OCI-LY3 (cell line): Measurements from ENCODE around the gene SH3TC2.

ENCODE experiments used
- H2AFZ ChIP-seq: fragments of 200-600, 300-600 bp; shearing (Covaris generic); 2 replicates; pipeline ENCODE4 v1.6.0; 2014; ENCODE audit warnings: antibody characterized with exemption, low read depth, low read length
- H3K27ac ChIP-seq: fragments of 200-600, 300-600 bp; sonication (generic); 2 replicates; pipeline ENCODE4 v1.5.1; 2014; ENCODE audit warnings: mild to moderate bottlenecking, low read length, moderate library complexity, mixed read lengths
- H3K27me3 ChIP-seq: fragments of 200-600, 300-600 bp; sonication (generic); 2 replicates; pipeline ENCODE4 v1.6.1; 2014; ENCODE audit warnings: low read depth, low read length, mixed read lengths
- H3K36me3 ChIP-seq: fragments of 200-600, 300-600 bp; sonication (generic); replicated peaks from 2 replicates; pipeline ENCODE3; 2014; ENCODE audit warnings: low read depth, low read length, mixed read lengths
- H3K4me1 ChIP-seq: fragments of 300-600, 200-600 bp; sonication (generic); 2 replicates; pipeline ENCODE4 v1.6.1; 2014; ENCODE audit warnings: low read length, mixed read lengths
- H3K4me2 ChIP-seq: fragments of 200-600, 300-600 bp; sonication (generic); 2 replicates; pipeline ENCODE4 v1.6.1; 2014; ENCODE audit warnings: low read length, mixed read lengths
- H3K4me3 ChIP-seq: fragments of 300-600, 200-600 bp; sonication (generic); 2 replicates; pipeline ENCODE4 v1.5.1; 2014; ENCODE audit warnings: antibody characterized with exemption, mild to moderate bottlenecking, low read length, moderate library complexity
- H3K79me2 ChIP-seq: fragments of 300-600, 200-600 bp; shearing (Covaris generic); 2 replicates; pipeline ENCODE4 v1.6.1; 2014; ENCODE audit warnings: mild to moderate bottlenecking, low read length, mixed read lengths
- H3K9ac ChIP-seq: fragments of 300-600, 200-600 bp; shearing (Covaris generic); 2 replicates; pipeline ENCODE4 v1.6.0; 2014; ENCODE audit warnings: mild to moderate bottlenecking, low read length, moderate library complexity
- H3K9me3 ChIP-seq: fragments of 200-600, 300-600 bp; shearing (Covaris generic); 2 replicates; pipeline ENCODE4 v1.6.1; 2014; ENCODE audit warnings: low read length, mixed read lengths; ENCODE audit not compliant: insufficient read depth
- H4K20me1 ChIP-seq: fragments of 200-600, 300-600 bp; sonication (generic); 2 replicates; pipeline ENCODE4 v1.6.1; 2016; ENCODE audit warnings: low read length, mixed read lengths; ENCODE audit not compliant: insufficient read depth
- CTCF ChIP-seq: fragments of 200-600, 300-600 bp; sonication (generic); IDR thresholded peaks from 2 replicates; pipeline ENCODE4 v1.5.1; 2014; ENCODE audit warnings: antibody characterized with exemption, low read length, low read depth
- EZH2phosphoT487 ChIP-seq: fragments of 200-600 bp; shearing (Covaris generic); IDR thresholded peaks from 2 replicates; pipeline ENCODE4 v1.6.1; 2018; ENCODE audit warnings: antibody characterized with exemption, mixed run types, low read depth

Gene SH3TC2

GRCh38 chr5:148993283-148993936, 69.5 kb downstream of the SH3TC2 start:
- no peak for TF ChIP-seq EZH2phosphoT487
- TF ChIP-seq CTCF: no peak
- Histone ChIP-seq H3K36me3 (no peaks in the 10 kb centered on the region), H3K79me2 (no peaks in the 10 kb centered on the region), H3K27ac (no peak overlapping the region), H3K4me2 (no peak overlapping the region), H3K9me3 (no peaks in the 10 kb centered on the region), H3K4me3 (no peak overlapping the region), H2AFZ (no peak overlapping the region), H3K4me1 (no peaks in the 10 kb centered on the region), H3K27me3 (peaks cover 23% of the 10 kb centered on the region), H4K20me1 (no peaks in the 10 kb centered on the region), H3K9ac (no peak overlapping the region)

GRCh38 chr5:148992265-148992664, 70.6 kb downstream of the SH3TC2 start:
- H2AFZ ChIP-seq: no peak overlapping the region

GRCh38 chr5:148991566-148991965, 71.3 kb downstream of the SH3TC2 start:
- H3K9me3 ChIP-seq: no peaks in the 10 kb centered on the region

More at GRCh38 chr5:148992265-148992664, 70.6 kb downstream of the SH3TC2 start:
- Histone ChIP-seq H3K9ac (no peak overlapping the region), H4K20me1 (no peaks in the 10 kb centered on the region), H3K36me3 (no peaks in the 10 kb centered on the region), H3K27ac (no peak overlapping the region), H3K4me1 (no peaks in the 10 kb centered on the region), H3K4me2 (no peak overlapping the region), H3K27me3 (peaks cover 23% of the 10 kb centered on the region), H3K9me3 (no peaks in the 10 kb centered on the region), H3K79me2 (no peaks in the 10 kb centered on the region), H3K4me3 (no peak overlapping the region)
- TF ChIP-seq CTCF: no peak
- no peak for TF ChIP-seq EZH2phosphoT487

GRCh38 chr5:148990817-148991216, 72.0 kb downstream of the SH3TC2 start:
- H2AFZ ChIP-seq: no peak overlapping the region
- no peak overlapping the region for H3K4me3 ChIP-seq
- H3K4me2 ChIP-seq: no peak overlapping the region
- no peaks in the 10 kb centered on the region for H4K20me1 ChIP-seq
- H3K27ac ChIP-seq: no peak overlapping the region
- H3K9me3 ChIP-seq: no peaks in the 10 kb centered on the region
- H3K79me2 ChIP-seq: no peaks in the 10 kb centered on the region
- peaks cover 17% of the 10 kb centered on the region; the same call in 1 of the 2 replicates for H3K27me3 ChIP-seq
- TF ChIP-seq CTCF (no peak), EZH2phosphoT487 (no peak)
- H3K9ac ChIP-seq: no peak overlapping the region
- H3K36me3 ChIP-seq: no peaks in the 10 kb centered on the region
- no peaks in the 10 kb centered on the region for H3K4me1 ChIP-seq

More at GRCh38 chr5:148991566-148991965, 71.3 kb downstream of the SH3TC2 start:
- H3K4me1 ChIP-seq: no peaks in the 10 kb centered on the region
- peaks cover 17% of the 10 kb centered on the region; the same call in 1 of the 2 replicates for H3K27me3 ChIP-seq
- no peaks in the 10 kb centered on the region for H4K20me1 ChIP-seq
- H3K36me3 ChIP-seq: no peaks in the 10 kb centered on the region
- H3K79me2 ChIP-seq: no peaks in the 10 kb centered on the region
- no peak overlapping the region for H3K4me2 ChIP-seq
- H2AFZ ChIP-seq: no peak overlapping the region
- no peak overlapping the region for H3K9ac ChIP-seq
- TF ChIP-seq EZH2phosphoT487 (no peak), CTCF (no peak)
- no peak overlapping the region for H3K4me3 ChIP-seq
- H3K27ac ChIP-seq: no peak overlapping the region
